Uterus (tissue), 2 donors: ENCODE data around the gene CLPTM1L.

ENCODE experiments used
- POLR2A ChIP-seq, 2 donors: fragments of 450-650 bp; IDR thresholded peaks; one replicate each; pipeline ENCODE4 v1.6.1; 2016; ENCODE audit warnings: antibody characterized with exemption in 2 of 2, mild to moderate bottlenecking in 1 of 2, moderate library complexity in 1 of 2
- TF ChIP-seq, protein P1 (sequence below), 4 experiments: fragments of 200-600 bp in 2 of 4; fragments of 450-650 bp in 2 of 4; sonication (generic) in 2 of 4; IDR thresholded peaks; one replicate each; pipeline ENCODE4 v1.5.1; 2016 to 2019; ENCODE audit warnings: antibody characterized with exemption in 4 of 4, mild to moderate bottlenecking in 2 of 4, moderate library complexity in 1 of 4

DNA sequence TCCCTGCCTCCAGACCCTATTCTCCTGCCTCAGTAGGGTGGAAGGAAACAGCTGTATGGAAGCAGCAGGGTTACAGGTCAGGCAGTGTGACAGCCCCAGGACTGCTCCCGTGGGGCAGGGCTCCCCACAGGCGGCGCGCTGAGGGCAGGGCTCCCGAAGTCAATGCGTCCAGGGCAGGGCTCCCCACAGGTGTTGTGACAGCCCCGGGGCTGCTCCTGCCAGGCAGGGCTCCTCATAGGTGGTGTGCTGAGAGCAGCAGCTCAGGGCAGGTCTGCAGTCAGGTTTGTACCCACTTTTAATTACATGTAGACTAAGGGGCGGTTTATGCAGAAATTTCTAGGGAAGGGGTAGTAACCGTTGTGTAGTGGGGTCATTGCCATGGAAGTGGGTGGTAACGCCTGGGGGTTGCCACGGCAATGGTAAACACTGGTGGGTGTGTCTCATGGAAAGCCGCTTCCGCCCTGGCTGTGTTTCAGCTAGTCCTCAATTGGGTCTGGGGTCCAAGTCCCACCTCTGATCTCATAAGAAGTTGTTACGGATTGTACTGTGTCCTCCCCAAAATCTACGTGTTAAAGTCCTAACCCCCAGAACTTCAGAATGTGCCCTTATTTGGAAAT, 33.4 kb downstream of the CLPTM1L start:
- TF ChIP-seq, protein P1, sequence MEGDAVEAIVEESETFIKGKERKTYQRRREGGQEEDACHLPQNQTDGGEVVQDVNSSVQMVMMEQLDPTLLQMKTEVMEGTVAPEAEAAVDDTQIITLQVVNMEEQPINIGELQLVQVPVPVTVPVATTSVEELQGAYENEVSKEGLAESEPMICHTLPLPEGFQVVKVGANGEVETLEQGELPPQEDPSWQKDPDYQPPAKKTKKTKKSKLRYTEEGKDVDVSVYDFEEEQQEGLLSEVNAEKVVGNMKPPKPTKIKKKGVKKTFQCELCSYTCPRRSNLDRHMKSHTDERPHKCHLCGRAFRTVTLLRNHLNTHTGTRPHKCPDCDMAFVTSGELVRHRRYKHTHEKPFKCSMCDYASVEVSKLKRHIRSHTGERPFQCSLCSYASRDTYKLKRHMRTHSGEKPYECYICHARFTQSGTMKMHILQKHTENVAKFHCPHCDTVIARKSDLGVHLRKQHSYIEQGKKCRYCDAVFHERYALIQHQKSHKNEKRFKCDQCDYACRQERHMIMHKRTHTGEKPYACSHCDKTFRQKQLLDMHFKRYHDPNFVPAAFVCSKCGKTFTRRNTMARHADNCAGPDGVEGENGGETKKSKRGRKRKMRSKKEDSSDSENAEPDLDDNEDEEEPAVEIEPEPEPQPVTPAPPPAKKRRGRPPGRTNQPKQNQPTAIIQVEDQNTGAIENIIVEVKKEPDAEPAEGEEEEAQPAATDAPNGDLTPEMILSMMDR (IDR thresholded peaks at IDR 0.05): no peak
- no peak for TF ChIP-seq POLR2A (IDR thresholded peaks at IDR 0.05)
